Measurements from ENCODE around the gene PCDHGA11. TPM values are rescaled to one million over a fixed set of nuclear protein-coding genes. Genes with fewer than 3 reads are reported as not detected.

PCDHGA11 gene
- total RNA-seq (1.8 and 2.7 TPM in 2 replicates), polyA plus RNA-seq (1.8 TPM in 2 replicates)

DNA sequence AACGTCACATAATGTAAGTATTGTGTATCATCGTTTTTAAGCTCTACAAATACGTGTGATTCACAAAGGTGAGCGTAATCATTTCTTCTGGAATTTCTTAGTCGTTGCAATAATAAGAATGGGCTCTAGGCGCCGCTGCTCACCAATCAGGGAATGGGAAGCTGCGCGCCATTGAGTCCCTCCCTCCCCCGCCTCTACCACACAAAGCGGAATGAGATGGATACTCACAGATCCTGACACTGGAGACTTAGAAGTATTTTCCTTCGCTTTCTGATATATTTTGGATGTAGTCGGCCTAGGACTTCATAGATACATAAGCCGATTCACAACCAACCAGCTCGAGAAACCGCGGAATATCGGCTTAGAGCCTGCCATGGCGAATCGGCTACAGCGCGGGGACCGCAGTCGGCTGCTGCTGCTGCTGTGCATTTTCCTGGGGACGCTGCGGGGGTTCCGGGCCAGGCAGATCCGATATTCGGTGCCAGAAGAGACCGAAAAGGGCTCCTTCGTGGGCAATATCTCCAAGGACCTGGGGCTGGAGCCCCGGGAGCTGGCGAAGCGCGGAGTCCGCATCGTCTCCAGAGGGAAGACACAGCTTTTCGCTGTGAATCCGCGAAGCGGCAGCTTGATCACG lies at the start of gene PCDHGA11:
Gene PCDHGA11, plus strand, starts transcription at position 197 of the 634 bp plus-strand sequence. Its CDS starts 177 bp downstream, at position 374.
- Histone ChIP-seq H3K36me3 (replicated peaks; ENCODE audit: insufficient read depth, low read depth) (peaks cover 14% of the 10 kb centered on the region), H3K79me2 (peaks cover 13% of the 10 kb centered on the region), H2AFZ (no peak within 1 kb of the TSS), H3K27me3 (no peaks in the 10 kb centered on the region), H3K4me1 (ENCODE audit: insufficient read depth) (no peaks in the 10 kb centered on the region), H3K9me2 (replicated peaks; ENCODE audit: insufficient read depth) (no peaks in the 10 kb centered on the region), H4K20me1 (ENCODE audit: insufficient read depth, poor library complexity, severe bottlenecking) (no peaks in the 10 kb centered on the region), H3K27ac (no peak within 1 kb of the TSS), H3K4me3 (peak within 1 kb of the TSS; percentile 29), H3K9me3 (ENCODE audit: low read depth) (peaks cover 74% of the 10 kb centered on the region), H3K4me2 (peak within 1 kb of the TSS; percentile 60)
- WGBS (ENCODE audit: low lambda C conversion rate, missing lambda C conversion rate), result 51% methylated on average over 42 of the region's 42 CpGs
- peak; percentile 52 for DNase-seq (ENCODE audit: low spot score)
- TF ChIP-seq, protein P1, sequence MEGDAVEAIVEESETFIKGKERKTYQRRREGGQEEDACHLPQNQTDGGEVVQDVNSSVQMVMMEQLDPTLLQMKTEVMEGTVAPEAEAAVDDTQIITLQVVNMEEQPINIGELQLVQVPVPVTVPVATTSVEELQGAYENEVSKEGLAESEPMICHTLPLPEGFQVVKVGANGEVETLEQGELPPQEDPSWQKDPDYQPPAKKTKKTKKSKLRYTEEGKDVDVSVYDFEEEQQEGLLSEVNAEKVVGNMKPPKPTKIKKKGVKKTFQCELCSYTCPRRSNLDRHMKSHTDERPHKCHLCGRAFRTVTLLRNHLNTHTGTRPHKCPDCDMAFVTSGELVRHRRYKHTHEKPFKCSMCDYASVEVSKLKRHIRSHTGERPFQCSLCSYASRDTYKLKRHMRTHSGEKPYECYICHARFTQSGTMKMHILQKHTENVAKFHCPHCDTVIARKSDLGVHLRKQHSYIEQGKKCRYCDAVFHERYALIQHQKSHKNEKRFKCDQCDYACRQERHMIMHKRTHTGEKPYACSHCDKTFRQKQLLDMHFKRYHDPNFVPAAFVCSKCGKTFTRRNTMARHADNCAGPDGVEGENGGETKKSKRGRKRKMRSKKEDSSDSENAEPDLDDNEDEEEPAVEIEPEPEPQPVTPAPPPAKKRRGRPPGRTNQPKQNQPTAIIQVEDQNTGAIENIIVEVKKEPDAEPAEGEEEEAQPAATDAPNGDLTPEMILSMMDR (IDR thresholded peaks at IDR 0.05; ENCODE audit: poor library complexity), result peak; percentile 32
- TF ChIP-seq EZH2phosphoT487 (IDR thresholded peaks at IDR 0.05; ENCODE audit: low read depth, severe bottlenecking, unreplicated experiment) (no peak), EZH2 (IDR thresholded peaks at IDR 0.05; ENCODE audit: borderline replicate concordance) (no peak)

DNA sequence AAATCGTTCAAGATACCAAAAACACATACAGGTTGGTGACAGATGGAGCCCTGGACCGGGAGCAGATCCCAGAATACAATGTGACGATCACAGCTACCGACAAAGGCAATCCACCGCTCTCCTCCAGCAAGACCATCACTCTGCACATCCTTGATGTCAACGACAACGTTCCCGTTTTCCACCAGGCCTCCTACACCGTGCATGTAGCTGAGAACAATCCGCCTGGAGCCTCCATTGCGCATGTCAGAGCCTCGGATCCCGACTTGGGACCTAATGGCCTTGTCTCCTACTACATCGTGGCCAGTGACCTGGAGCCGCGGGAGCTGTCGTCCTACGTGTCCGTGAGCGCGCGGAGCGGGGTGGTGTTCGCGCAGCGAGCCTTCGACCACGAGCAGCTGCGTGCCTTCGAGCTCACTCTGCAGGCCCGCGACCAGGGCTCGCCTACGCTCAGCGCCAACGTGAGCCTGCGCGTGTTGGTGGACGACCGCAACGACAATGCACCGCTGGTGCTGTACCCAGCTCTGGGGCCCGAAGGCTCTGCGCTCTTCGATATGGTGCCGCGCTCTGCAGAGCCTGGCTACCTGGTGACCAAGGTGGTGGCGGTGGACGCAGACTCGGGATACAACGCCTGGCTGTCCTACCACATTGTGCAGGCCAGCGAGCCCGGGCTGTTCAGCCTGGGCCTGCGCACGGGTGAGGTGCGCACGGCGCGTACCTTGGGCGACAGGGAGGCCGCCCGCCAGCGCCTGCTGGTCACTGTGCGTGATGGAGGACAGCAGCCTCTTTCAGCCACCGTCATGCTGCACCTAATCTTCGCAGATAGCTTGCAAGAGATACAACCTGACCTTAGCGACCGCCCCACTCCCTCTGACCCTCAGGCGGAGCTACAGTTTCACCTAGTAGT lies 49.0 kb upstream of the PCDHGA11 start:
- whole genome bisulfite sequencing (ENCODE audit: low lambda C conversion rate, missing lambda C conversion rate), result 97% methylated on average over 65 of the region's 69 CpGs
- DNase-seq (ENCODE audit: low spot score), result no peak
- Histone ChIP-seq H4K20me1 (ENCODE audit: insufficient read depth, poor library complexity, severe bottlenecking) (no peaks in the 10 kb centered on the region), H3K9me2 (replicated peaks; ENCODE audit: insufficient read depth) (no peaks in the 10 kb centered on the region), H3K27ac (no peak overlapping the region), H2AFZ (no peak overlapping the region), H3K4me1 (ENCODE audit: insufficient read depth) (no peaks in the 10 kb centered on the region), H3K9me3 (ENCODE audit: low read depth) (no peaks in the 10 kb centered on the region), H3K27me3 (no peaks in the 10 kb centered on the region), H3K4me2 (no peak overlapping the region), H3K79me2 (no peaks in the 10 kb centered on the region), H3K4me3 (no peak overlapping the region), H3K36me3 (replicated peaks; ENCODE audit: insufficient read depth, low read depth) (no peaks in the 10 kb centered on the region)
- TF ChIP-seq, protein P1 (IDR thresholded peaks at IDR 0.05; ENCODE audit: poor library complexity), result no peak
- TF ChIP-seq EZH2 (IDR thresholded peaks at IDR 0.05; ENCODE audit: borderline replicate concordance) (no peak), EZH2phosphoT487 (IDR thresholded peaks at IDR 0.05; ENCODE audit: low read depth, severe bottlenecking, unreplicated experiment) (no peak)

DNA sequence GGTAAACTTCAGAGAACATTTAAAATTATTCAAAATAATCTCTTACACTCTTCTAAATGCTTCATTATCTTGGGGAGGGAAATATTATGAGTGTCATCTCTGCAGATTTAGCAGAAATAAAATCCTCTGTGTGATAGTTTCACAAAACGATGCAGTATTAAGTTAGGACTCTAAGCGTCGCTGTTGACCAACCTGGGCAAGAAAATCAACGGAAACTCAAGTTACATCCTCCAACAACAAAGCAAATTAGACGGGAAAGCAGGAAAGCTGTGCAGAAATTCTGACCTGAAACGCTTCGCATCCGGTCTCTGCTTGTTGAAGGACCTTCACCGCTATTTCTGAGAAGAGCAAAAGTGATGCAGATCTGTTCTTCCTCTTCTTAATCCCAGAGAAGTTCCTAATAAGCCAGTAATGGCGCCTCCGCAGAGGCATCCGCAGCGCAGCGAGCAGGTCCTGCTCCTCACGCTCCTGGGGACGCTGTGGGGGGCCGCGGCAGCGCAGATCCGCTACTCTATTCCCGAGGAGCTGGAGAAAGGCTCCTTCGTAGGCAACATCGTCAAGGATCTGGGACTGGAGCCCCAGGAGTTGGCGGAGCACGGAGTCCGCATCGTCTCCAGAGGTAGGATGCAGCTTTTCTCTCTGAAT lies 47.1 kb upstream of the PCDHGA11 start, which contains the start of gene PCDHGA6:
Gene PCDHGA6, plus strand, starts transcription at position 219 of the 645 bp plus-strand sequence. Its CDS starts 193 bp downstream, at position 412.
- Histone ChIP-seq H3K4me3 (no peak within 1 kb of the TSS), H3K27me3 (no peaks in the 10 kb centered on the region), H3K9me3 (ENCODE audit: low read depth) (no peaks in the 10 kb centered on the region), H3K4me1 (ENCODE audit: insufficient read depth) (no peaks in the 10 kb centered on the region), H3K27ac (no peak within 1 kb of the TSS), H4K20me1 (ENCODE audit: insufficient read depth, poor library complexity, severe bottlenecking) (no peaks in the 10 kb centered on the region), H3K36me3 (replicated peaks; ENCODE audit: insufficient read depth, low read depth) (no peaks in the 10 kb centered on the region), H3K79me2 (no peaks in the 10 kb centered on the region), H3K9me2 (replicated peaks; ENCODE audit: insufficient read depth) (no peaks in the 10 kb centered on the region), H2AFZ (no peak within 1 kb of the TSS), H3K4me2 (no peak within 1 kb of the TSS)
- WGBS (ENCODE audit: low lambda C conversion rate, missing lambda C conversion rate), result 94% methylated on average over 27 of the region's 27 CpGs
- DNase-seq (ENCODE audit: low spot score), result no peak
- TF ChIP-seq, protein P1 (IDR thresholded peaks at IDR 0.05; ENCODE audit: poor library complexity), result no peak
- TF ChIP-seq EZH2phosphoT487 (IDR thresholded peaks at IDR 0.05; ENCODE audit: low read depth, severe bottlenecking, unreplicated experiment) (no peak), EZH2 (IDR thresholded peaks at IDR 0.05; ENCODE audit: borderline replicate concordance) (no peak)
